ENCODE data around the gene DENND5A. TPM values are rescaled to one million over a fixed set of nuclear protein-coding genes. Genes with fewer than 3 reads are reported as not detected.

Gene DENND5A
- total and polyA plus RNA-seq, 2 donors (not counting 1 experiment from before 2014, with no cell fraction given): 125 to 235 TPM

- H3K4me2 ChIP-seq (ENCODE audit: extremely low read depth, insufficient read depth, low read length): no peak overlapping the region
- TF ChIP-seq EZH2 (IDR thresholded peaks at IDR 0.05; ENCODE audit: low read length, missing control alignments) (no peak), CTCF (conservative IDR thresholded peaks at IDR 0.05 in 1 of 2, IDR thresholded peaks at IDR 0.05 in 1 of 2; ENCODE audit: low read depth in 1 of 2, low read length in 2 of 2) (no peak)
- no peak overlapping the region for H3K9ac ChIP-seq (ENCODE audit: insufficient read depth, low read length)
- H3K27ac ChIP-seq (ENCODE audit: insufficient read depth, low read length): no peak overlapping the region
- H3K27me3 ChIP-seq (ENCODE audit: control insufficient read depth, insufficient read depth, low read length): no peaks in the 10 kb centered on the region
- no peaks in the 10 kb centered on the region for H3K79me2 ChIP-seq (ENCODE audit: control insufficient read depth, insufficient read depth, low read length)
- H4K20me1 ChIP-seq (ENCODE audit: control insufficient read depth, extremely low read depth, insufficient read depth, low read length): no peaks in the 10 kb centered on the region
- H3K36me3 ChIP-seq (ENCODE audit: control insufficient read depth, insufficient read depth, low read length): peaks cover 2% of the 10 kb centered on the region
- H3K4me3 ChIP-seq (replicated peaks in 1 of 4; ENCODE audit: control extremely low read depth in 1 of 4, insufficient read depth in 1 of 4, low read depth in 3 of 4, low read length in 4 of 4): no peak overlapping the region
- no peak for DNase-seq (ENCODE audit: low read depth in 2 of 2)
- no peaks in the 10 kb centered on the region for H3K4me1 ChIP-seq (ENCODE audit: control insufficient read depth, extremely low read depth, insufficient read depth, low read length)
- no peak overlapping the region for H2AFZ ChIP-seq (ENCODE audit: low read length)
- H3K9me3 ChIP-seq (ENCODE audit: control insufficient read depth, insufficient read depth, low read depth, low read length): no peaks in the 10 kb centered on the region
Measured at GRCh38 chr11:9187616-9188015, 77.5 kb downstream of the DENND5A start.

- Histone ChIP-seq H3K79me2 (ENCODE audit: control insufficient read depth, insufficient read depth, low read length) (no peaks in the 10 kb centered on the region), H3K4me3 (replicated peaks in 1 of 4; ENCODE audit: control extremely low read depth in 1 of 4, insufficient read depth in 1 of 4, low read depth in 3 of 4, low read length in 4 of 4) (no peak overlapping the region), H3K9ac (ENCODE audit: insufficient read depth, low read length) (no peak overlapping the region), H3K4me1 (ENCODE audit: control insufficient read depth, extremely low read depth, insufficient read depth, low read length) (no peaks in the 10 kb centered on the region), H3K9me3 (ENCODE audit: control insufficient read depth, insufficient read depth, low read depth, low read length) (no peaks in the 10 kb centered on the region), H3K4me2 (ENCODE audit: extremely low read depth, insufficient read depth, low read length) (no peak overlapping the region), H3K27me3 (ENCODE audit: control insufficient read depth, insufficient read depth, low read length) (no peaks in the 10 kb centered on the region), H2AFZ (ENCODE audit: low read length) (no peak overlapping the region), H3K27ac (ENCODE audit: insufficient read depth, low read length) (no peak overlapping the region), H4K20me1 (ENCODE audit: control insufficient read depth, extremely low read depth, insufficient read depth, low read length) (no peaks in the 10 kb centered on the region), H3K36me3 (ENCODE audit: control insufficient read depth, insufficient read depth, low read length) (peaks cover 8% of the 10 kb centered on the region)
- TF ChIP-seq CTCF (conservative IDR thresholded peaks at IDR 0.05 in 1 of 2, IDR thresholded peaks at IDR 0.05 in 1 of 2; ENCODE audit: low read depth in 1 of 2, low read length in 2 of 2) (no peak), EZH2 (IDR thresholded peaks at IDR 0.05; ENCODE audit: low read length, missing control alignments) (no peak)
- no peak for DNase-seq (ENCODE audit: low read depth in 2 of 2)
Measured at GRCh38 chr11:9184516-9184915, 80.6 kb downstream of the DENND5A start.

GRCh38 chr11:9182180-9182871 is 82.8 kb downstream of the DENND5A start:
- no peaks in the 10 kb centered on the region for H3K27me3 ChIP-seq (ENCODE audit: control insufficient read depth, insufficient read depth, low read length)
- peaks cover 10% of the 10 kb centered on the region for H3K36me3 ChIP-seq (ENCODE audit: control insufficient read depth, insufficient read depth, low read length)
- no peak overlapping the region for H3K4me2 ChIP-seq (ENCODE audit: extremely low read depth, insufficient read depth, low read length)
- no peak overlapping the region for H3K9ac ChIP-seq (ENCODE audit: insufficient read depth, low read length)
- DNase-seq (ENCODE audit: low read depth in 2 of 2): no peak
- H3K4me1 ChIP-seq (ENCODE audit: control insufficient read depth, extremely low read depth, insufficient read depth, low read length): no peaks in the 10 kb centered on the region
- H4K20me1 ChIP-seq (ENCODE audit: control insufficient read depth, extremely low read depth, insufficient read depth, low read length): no peaks in the 10 kb centered on the region
- no peaks in the 10 kb centered on the region for H3K79me2 ChIP-seq (ENCODE audit: control insufficient read depth, insufficient read depth, low read length)
- no peak overlapping the region for H2AFZ ChIP-seq (ENCODE audit: low read length)
- no peak for TF ChIP-seq EZH2 (IDR thresholded peaks at IDR 0.05; ENCODE audit: low read length, missing control alignments)
- no peak for TF ChIP-seq CTCF (conservative IDR thresholded peaks at IDR 0.05 in 1 of 2, IDR thresholded peaks at IDR 0.05 in 1 of 2; ENCODE audit: low read depth in 1 of 2, low read length in 2 of 2)
- no peak overlapping the region for H3K4me3 ChIP-seq (replicated peaks in 1 of 4; ENCODE audit: control extremely low read depth in 1 of 4, insufficient read depth in 1 of 4, low read depth in 3 of 4, low read length in 4 of 4)
- no peaks in the 10 kb centered on the region for H3K9me3 ChIP-seq (ENCODE audit: control insufficient read depth, insufficient read depth, low read depth, low read length)
- no peak overlapping the region for H3K27ac ChIP-seq (ENCODE audit: insufficient read depth, low read length)
